ENCODE data around the gene STRIP2.

DNA sequence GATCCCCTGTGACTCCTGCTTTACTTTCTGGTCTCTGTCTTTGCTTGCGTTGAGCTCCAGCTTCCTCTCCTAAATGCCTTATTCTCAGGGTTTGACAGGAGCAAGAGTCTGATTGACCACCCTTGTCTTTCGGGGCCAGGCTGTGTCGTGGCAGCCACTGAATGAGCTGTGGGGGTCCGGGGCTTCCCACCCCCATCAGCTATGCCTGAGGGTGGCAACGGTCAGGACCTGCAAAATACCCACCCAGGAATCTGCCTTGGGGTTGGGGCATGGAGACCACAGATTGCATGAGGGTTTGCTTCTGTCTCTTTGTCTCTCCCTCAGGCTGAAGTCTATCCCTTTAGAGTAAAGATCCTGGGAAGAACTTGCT, 88.7 kb downstream of the STRIP2 start:
- no peak for TF ChIP-seq CTCF (IDR thresholded peaks at IDR 0.05)
- no peak for TF ChIP-seq POLR2A (IDR thresholded peaks at IDR 0.05)

Measured in ovary (tissue), 3 donors.